ENCODE data around the gene ASIC4. TPM values are rescaled to one million over a fixed set of nuclear protein-coding genes. Genes with fewer than 3 reads are reported as not detected.

The ASIC4 gene
- total RNA-seq, 1 donor from 2014 or later = 0.15 TPM

GRCh38 chr2:219526320-219527075, 12.2 kb downstream of the ASIC4 start:
- no peaks in the 10 kb centered on the region for H3K9me3 Mint-ChIP-seq (ENCODE audit: low read depth)
- H3K27ac Mint-ChIP-seq (ENCODE audit: unreplicated experiment) = no peak overlapping the region
- H3K4me1 Mint-ChIP-seq (ENCODE audit: low read depth) = peaks cover 7% of the 10 kb centered on the region
- no peak overlapping the region for H3K4me3 Mint-ChIP-seq (ENCODE audit: unreplicated experiment)
- no peak for TF ChIP-seq CTCF (IDR thresholded peaks at IDR 0.05)
- no peak for DNase-seq (ENCODE audit: low spot score)
- peaks cover 41% of the 10 kb centered on the region for H3K27me3 Mint-ChIP-seq (ENCODE audit: low read depth)
- H3K36me3 Mint-ChIP-seq (ENCODE audit: low read depth) = no peaks in the 10 kb centered on the region

GRCh38 chr2:219527076-219527394, 12.8 kb downstream of the ASIC4 start:
- peaks cover 2% of the 10 kb centered on the region for H3K4me1 Mint-ChIP-seq (ENCODE audit: low read depth)
- H3K4me3 Mint-ChIP-seq (ENCODE audit: unreplicated experiment) = no peak overlapping the region
- no peak for TF ChIP-seq CTCF (IDR thresholded peaks at IDR 0.05)
- no peak overlapping the region for H3K27ac Mint-ChIP-seq (ENCODE audit: unreplicated experiment)
- H3K36me3 Mint-ChIP-seq (ENCODE audit: low read depth) = no peaks in the 10 kb centered on the region
- no peak for DNase-seq (ENCODE audit: low spot score)
- H3K9me3 Mint-ChIP-seq (ENCODE audit: low read depth) = no peaks in the 10 kb centered on the region
- peaks cover 41% of the 10 kb centered on the region for H3K27me3 Mint-ChIP-seq (ENCODE audit: low read depth)

DNA sequence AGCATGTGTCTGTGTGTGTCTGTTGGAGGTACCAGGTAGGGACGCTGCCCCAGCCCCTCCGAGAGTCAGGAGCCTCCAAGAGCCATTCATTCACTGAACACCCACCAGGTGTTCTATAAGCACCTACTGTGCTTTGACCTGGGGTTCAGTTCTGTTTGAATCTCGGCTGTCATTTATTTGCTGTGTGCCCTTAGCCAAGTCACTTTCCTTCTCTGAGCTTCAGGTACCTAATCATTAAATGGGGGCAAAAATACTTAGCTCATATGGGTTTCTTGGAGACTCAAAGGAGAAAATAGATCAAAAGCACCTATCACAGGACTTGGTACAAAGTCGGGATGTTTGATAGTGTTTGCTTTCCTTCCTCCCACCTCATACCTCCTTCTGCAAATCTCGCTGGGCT, 13.2 kb downstream of the ASIC4 start:
- Mint-ChIP-seq H3K4me3 (ENCODE audit: unreplicated experiment) (no peak overlapping the region), H3K27me3 (ENCODE audit: low read depth) (peaks cover 41% of the 10 kb centered on the region), H3K36me3 (ENCODE audit: low read depth) (no peaks in the 10 kb centered on the region), H3K4me1 (ENCODE audit: low read depth) (no peaks in the 10 kb centered on the region), H3K9me3 (ENCODE audit: low read depth) (no peaks in the 10 kb centered on the region), H3K27ac (ENCODE audit: unreplicated experiment) (no peak overlapping the region)
- no peak for DNase-seq (ENCODE audit: low spot score)
- no peak for TF ChIP-seq CTCF (IDR thresholded peaks at IDR 0.05)

DNA sequence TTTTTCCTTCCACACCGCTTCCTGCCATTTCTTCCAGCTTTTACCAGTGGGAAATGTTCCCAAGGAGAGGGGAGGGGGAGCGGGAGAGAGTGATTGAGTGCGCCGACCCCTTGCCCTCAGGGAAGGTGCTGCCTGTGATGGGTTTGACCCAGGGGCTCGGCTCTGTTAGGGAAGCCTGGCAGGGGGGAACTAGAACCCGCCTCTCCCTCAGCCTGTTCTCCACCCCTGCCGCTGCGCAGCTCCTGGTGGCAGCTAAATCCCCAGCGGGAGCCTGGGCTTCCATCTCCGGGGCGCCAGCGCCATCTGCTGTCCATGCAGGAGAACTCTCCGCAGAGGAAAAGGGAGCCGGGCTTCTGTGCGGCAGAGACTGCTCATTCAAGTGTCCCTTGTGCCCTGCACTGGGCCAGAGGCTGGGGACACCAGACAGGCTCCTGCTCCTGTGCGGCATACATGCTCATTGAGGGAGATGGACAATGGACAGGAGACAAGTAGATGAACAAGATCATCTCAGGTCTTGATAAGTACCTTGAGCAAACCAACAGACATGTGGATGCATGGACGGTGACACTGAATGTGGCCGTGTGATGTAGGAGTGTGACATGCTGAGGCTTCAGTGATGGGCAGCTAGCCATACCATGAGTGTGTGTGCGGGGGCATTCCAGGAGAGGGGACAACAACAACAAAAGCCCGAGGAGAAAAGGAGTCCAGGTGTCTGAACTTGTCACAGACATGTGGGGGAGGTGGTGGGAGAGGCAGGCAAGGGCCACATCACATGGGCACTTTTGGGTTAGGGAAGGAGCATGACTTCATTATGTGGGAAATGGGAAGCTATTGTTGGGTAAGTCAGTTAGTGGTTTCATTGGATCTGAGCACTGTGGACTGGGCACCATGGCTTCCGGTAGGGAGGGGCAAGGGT, 16.0 kb downstream of the ASIC4 start:
- no peaks in the 10 kb centered on the region for H3K9me3 Mint-ChIP-seq (ENCODE audit: low read depth)
- peaks cover 41% of the 10 kb centered on the region for H3K27me3 Mint-ChIP-seq (ENCODE audit: low read depth)
- H3K27ac Mint-ChIP-seq (ENCODE audit: unreplicated experiment) = no peak overlapping the region
- H3K4me1 Mint-ChIP-seq (ENCODE audit: low read depth) = no peaks in the 10 kb centered on the region
- no peak for DNase-seq (ENCODE audit: low spot score)
- H3K4me3 Mint-ChIP-seq (ENCODE audit: unreplicated experiment) = peak overlapping the region; percentile 43
- TF ChIP-seq CTCF (IDR thresholded peaks at IDR 0.05) = peak; percentile 98
- H3K36me3 Mint-ChIP-seq (ENCODE audit: low read depth) = no peaks in the 10 kb centered on the region

DNA sequence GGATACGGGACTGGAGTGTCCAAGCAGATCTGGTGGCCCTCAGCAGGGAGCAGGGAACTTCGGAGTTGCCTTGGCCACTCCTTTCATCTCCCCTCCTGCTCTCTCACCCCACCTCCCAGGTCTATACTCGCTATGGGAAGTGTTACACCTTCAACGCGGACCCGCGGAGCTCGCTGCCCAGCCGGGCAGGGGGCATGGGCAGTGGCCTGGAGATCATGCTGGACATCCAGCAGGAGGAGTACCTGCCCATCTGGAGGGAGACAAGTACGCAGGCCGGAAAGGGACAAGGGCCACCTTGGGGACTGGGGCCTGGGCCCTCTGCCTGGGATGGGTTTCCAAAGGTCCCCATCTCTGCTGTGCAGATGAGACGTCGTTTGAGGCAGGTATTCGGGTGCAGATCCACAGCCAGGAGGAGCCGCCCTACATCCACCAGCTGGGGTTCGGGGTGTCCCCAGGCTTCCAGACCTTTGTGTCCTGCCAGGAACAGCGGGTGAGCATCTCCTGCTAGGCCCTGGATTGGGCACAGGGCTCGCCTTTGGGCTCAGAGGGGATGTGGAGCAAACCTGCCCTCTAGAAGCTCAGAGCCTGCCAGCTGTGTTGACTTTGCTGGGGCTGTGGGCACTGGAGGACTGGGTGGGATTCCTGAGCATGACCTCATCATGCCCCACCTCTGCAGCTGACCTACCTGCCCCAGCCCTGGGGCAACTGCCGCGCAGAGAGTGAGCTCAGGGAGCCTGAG, 17.5 kb downstream of the ASIC4 start:
- no peak overlapping the region for H3K4me3 Mint-ChIP-seq (ENCODE audit: unreplicated experiment)
- H3K27ac Mint-ChIP-seq (ENCODE audit: unreplicated experiment) = no peak overlapping the region
- H3K36me3 Mint-ChIP-seq (ENCODE audit: low read depth) = no peaks in the 10 kb centered on the region
- no peak for TF ChIP-seq CTCF (IDR thresholded peaks at IDR 0.05)
- no peak for DNase-seq (ENCODE audit: low spot score)
- H3K4me1 Mint-ChIP-seq (ENCODE audit: low read depth) = no peaks in the 10 kb centered on the region
- H3K9me3 Mint-ChIP-seq (ENCODE audit: low read depth) = no peaks in the 10 kb centered on the region
- H3K27me3 Mint-ChIP-seq (ENCODE audit: low read depth) = peaks cover 33% of the 10 kb centered on the region

Data from chondrocyte (in vitro differentiated cells).